D721Med (cell line): ENCODE data around the gene CLCN7.

Experiments
- DNase-seq: peaks from one replicate; pipeline ENCODE4 v3.0.0; 2011; ENCODE audit warnings: low spot score; ENCODE audit not compliant: insufficient read length
- FAIRE-seq: peaks from 2 replicates; lab custom pipeline; 2011; peaks lifted over from hg19 to GRCh38; lab: Jason Lieb, UNC
- CTCF ChIP-seq: IDR thresholded peaks from 2 replicates; pipeline ENCODE4 v1.5.1; 2012; ENCODE audit warnings: mild to moderate bottlenecking, control low read depth; ENCODE audit not compliant: insufficient read depth; ENCODE audit errors: missing control alignments

Gene CLCN7

DNA sequence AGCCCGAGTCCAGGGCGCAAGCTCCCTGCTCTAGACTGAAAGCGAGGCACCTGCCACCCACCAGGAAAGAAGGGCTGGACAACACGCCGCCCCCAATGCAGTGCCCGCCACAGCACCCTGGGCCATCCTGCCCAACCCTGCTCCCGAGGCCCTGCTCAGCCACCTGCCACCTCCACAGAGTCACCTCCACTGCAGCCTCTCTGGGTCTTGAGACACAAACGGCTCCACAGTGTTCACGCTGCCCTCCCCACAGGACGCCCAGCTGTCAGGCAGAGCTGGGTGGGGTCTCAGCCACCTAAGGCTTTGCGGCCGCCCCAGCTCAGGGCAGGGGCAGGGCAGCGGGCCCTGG lies 9.3 kb downstream of the CLCN7 start:
- FAIRE-seq (no peak), DNase-seq (no peak)
- no peak for TF ChIP-seq CTCF

DNA sequence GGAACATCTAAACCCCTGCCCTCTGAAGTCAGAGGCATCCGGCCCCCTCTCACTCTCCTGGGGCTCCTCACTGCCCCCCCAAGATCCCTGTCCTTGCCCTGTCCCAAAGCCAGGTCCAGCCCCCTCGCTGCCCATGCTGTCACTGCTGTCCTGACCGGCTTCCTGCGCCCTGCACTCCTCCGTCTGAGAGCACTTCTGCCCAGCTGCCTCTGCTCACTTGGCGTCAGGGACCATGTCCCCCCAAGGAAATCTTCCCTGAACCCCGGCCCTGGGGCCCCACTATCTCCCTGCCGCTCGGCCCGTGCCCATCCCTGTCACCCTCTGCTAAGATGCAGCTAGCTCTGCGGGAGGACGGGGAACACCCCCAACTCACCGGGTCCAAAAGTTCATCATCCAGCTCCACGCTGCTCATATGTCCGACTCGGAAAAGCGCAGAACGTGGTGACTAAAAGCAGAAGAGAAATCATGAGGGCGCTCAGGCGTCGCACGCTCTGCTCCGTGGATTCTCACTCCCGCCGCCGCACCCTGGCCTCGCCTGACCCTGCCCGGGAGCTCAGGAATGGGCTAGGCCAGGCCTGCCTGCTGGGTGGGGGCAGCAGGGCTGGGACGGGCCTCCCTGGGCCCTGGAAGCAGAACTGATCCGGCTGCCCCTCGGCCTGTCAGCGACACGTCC lies 9.8 kb downstream of the CLCN7 start:
- no peak for TF ChIP-seq CTCF
- FAIRE-seq (no peak), DNase-seq (no peak)

DNA sequence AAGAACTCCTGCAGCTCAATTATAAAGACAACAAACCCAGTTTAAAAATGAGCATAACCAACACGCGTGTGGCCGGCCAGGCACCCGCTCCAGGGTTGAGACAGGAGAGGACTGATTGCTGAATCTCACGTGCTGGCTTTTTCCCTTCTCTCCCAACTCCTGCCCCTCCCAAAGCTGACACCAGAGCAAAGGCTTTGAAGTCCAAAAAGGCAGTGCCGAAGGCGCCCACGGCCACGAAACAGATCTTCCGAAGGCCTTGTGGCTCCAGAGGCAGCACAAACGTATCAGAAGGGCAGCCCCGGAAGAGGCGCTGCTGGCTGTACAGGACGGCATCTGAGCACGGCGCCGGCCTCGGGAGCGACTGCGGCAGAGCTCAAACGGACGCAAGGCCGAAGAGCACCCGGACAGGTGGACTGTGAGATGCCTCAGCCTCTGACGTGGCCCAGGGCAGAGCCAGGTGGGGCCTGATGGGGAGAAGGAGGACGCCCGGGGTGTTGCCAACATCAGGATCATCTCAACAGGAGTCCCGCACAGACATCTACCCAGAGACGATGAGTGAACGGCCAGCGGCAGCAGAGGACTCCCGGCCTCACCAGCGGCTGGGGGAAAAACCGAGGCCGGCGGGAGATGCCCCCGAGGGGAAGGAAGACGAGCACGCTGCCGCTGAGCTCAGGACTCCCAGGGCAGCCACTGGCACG lies 10.5 kb downstream of the CLCN7 start:
- FAIRE-seq = no peak

DNA sequence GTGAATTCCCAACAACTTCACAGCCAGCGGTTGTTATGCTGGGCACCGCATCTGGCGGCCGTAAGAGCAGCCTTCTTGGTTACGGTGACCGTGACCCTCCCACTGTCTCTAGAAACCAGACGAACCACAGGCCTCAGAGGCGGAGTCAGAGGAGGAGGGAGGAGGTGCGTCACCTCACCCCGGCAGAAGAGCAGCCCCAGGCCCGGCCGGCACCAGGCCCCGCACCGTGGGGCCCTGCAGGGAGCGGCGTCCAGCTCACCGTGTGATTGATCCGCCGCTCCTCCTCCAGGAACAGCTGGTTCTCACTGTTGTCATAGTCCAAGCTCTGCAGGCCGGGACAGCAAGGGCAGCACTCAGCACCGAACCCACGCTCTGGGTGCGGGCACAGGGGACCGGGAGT lies 13.7 kb downstream of the CLCN7 start:
- FAIRE-seq = no peak
- TF ChIP-seq CTCF = no peak
- no peak for DNase-seq

More for the DNA sequence above, 10.5 kb downstream of the CLCN7 start:
- no peak for DNase-seq
- no peak for TF ChIP-seq CTCF

GRCh38 chr16:1460602-1461138 lies 14.2 kb downstream of the CLCN7 start:
- FAIRE-seq = no peak
- no peak for DNase-seq
- TF ChIP-seq CTCF = no peak

DNA sequence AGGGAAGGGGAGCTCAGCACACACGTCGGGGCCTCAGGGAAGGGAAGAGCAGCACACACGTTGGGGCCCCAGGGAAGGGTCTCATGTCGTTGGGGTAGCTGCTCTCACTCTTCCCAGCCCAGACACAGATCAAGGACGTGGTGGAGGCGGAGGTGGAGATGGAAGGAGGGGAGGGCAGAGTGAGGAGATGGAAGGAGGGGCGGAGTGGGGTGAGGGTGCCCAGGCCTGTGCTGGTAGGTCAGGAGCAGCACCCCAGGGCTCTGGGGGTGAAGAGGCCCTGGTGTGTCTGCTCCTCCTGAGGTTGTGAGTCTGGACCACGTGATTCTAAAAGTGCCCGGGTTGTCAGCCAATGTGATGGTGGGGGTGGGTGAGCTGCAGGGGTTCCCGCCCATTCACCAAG lies 14.9 kb downstream of the CLCN7 start:
- DNase-seq = no peak
- no peak for FAIRE-seq
- TF ChIP-seq CTCF = no peak

- FAIRE-seq = no peak
- TF ChIP-seq CTCF = no peak
- no peak for DNase-seq
Observed at GRCh38 chr16:1458977-1459341, 15.9 kb downstream of the CLCN7 start.
